ENCODE data around the gene GDF15. TPM values are rescaled to one million over a fixed set of nuclear protein-coding genes. Genes with fewer than 3 reads are reported as not detected.
"Not testable (repeated sequence)": the region's sequence is repeated elsewhere in the genome, so short reads cannot be mapped to it uniquely, and the experiment has no call there.

The GDF15 gene
- total RNA-seq, 1 donor from 2014 or later = not detected

DNA sequence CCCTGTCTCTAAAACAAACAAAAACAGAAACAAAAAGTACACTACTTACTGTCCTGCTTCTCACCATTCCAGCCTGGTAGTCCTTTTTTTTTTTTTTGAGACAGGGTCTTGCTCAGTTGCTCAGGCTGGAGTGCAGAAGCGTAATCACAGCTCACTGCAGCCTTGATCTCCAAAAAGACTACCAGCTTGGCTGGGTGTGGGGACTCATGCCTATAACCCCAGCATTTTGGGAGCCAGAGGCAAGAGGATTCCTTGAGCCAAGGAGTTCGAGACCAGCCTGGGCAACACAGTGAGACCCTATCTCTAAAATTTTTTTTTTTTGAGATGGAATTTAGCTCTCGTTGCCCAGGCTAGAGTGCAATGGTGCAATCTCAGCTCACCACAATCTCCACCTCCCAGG, 5.1 kb upstream of the GDF15 start:
- intact Hi-C loops (cut with micrococcal nuclease) = no loop called here
- H3K9me3 Mint-ChIP-seq = no peaks in the 10 kb centered on the region
- TF ChIP-seq, protein P1, sequence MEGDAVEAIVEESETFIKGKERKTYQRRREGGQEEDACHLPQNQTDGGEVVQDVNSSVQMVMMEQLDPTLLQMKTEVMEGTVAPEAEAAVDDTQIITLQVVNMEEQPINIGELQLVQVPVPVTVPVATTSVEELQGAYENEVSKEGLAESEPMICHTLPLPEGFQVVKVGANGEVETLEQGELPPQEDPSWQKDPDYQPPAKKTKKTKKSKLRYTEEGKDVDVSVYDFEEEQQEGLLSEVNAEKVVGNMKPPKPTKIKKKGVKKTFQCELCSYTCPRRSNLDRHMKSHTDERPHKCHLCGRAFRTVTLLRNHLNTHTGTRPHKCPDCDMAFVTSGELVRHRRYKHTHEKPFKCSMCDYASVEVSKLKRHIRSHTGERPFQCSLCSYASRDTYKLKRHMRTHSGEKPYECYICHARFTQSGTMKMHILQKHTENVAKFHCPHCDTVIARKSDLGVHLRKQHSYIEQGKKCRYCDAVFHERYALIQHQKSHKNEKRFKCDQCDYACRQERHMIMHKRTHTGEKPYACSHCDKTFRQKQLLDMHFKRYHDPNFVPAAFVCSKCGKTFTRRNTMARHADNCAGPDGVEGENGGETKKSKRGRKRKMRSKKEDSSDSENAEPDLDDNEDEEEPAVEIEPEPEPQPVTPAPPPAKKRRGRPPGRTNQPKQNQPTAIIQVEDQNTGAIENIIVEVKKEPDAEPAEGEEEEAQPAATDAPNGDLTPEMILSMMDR (IDR thresholded peaks at IDR 0.05) = no peak
- no peaks in the 10 kb centered on the region for H3K36me3 Mint-ChIP-seq (ENCODE audit: low read depth)
- peaks cover 12% of the 10 kb centered on the region for H3K4me1 Mint-ChIP-seq
- H3K27me3 Mint-ChIP-seq = peaks cover 22% of the 10 kb centered on the region
- POLR2A ChIA-PET = interaction anchor here (0.6 to 1.5 kb wide), 2 partner anchors 8 to 17 kb away, joined by 3 to 4 read pairs; partner anchors contain the start of gene LRRC25
- DNase-seq (no peak), ATAC-seq (ENCODE audit: low read depth) (no peak)
- CTCF ChIA-PET = interaction anchor here (1.6 kb wide), 1 partner anchor 102 kb away, joined by 6 read pairs; no protein-coding TSS in a partner anchor
- no peak overlapping the region for H3K27ac Mint-ChIP-seq
- H3K4me3 Mint-ChIP-seq = no peak overlapping the region

DNA sequence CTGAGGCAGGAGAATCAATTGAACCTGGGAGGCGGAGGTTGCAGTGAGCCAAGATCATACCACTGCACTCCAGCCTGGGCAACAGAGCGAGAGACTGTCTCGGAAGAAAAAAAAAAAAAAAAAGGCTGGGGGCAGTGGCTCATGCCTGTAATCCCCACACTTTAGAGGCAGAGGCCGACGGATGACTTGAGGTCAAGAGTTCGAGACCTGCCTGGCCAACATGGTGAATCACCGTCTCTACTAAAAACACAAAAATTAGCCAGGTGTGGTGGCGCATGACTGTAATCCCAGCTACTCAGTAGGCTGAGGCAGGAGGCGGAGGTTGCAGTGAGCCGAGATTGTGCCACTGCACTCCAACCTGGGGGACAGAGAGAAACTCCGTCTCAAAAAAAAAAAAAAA, 2.3 kb upstream of the GDF15 start:
- H3K36me3 Mint-ChIP-seq (ENCODE audit: low read depth); DNase-seq; H3K4me3 Mint-ChIP-seq; ATAC-seq (ENCODE audit: low read depth); H3K9me3 Mint-ChIP-seq; intact Hi-C loops (cut with micrococcal nuclease); H3K27ac Mint-ChIP-seq: not testable (repeated sequence)
- peaks cover 22% of the 10 kb centered on the region for H3K27me3 Mint-ChIP-seq
- CTCF ChIA-PET = interaction anchor here (1.1 kb wide), 1 partner anchor 104 kb away, joined by 3 read pairs; no protein-coding TSS in a partner anchor
- POLR2A ChIA-PET = interaction anchor here (0.7 kb wide), 1 partner anchor 102 kb away, joined by 3 read pairs; no protein-coding TSS in a partner anchor
- peaks cover 24% of the 10 kb centered on the region for H3K4me1 Mint-ChIP-seq

GRCh38 chr19:18384775-18385174, 1.2 kb upstream of the GDF15 start:
- POLR2A ChIA-PET = no interaction called here
- ATAC-seq (ENCODE audit: low read depth) (no peak), DNase-seq (no peak)
- no peaks in the 10 kb centered on the region for H3K36me3 Mint-ChIP-seq (ENCODE audit: low read depth)
- CTCF ChIA-PET = no interaction called here
- H3K27me3 Mint-ChIP-seq = peaks cover 22% of the 10 kb centered on the region
- no peaks in the 10 kb centered on the region for H3K9me3 Mint-ChIP-seq
- H3K4me3 Mint-ChIP-seq = no peak overlapping the region
- H3K4me1 Mint-ChIP-seq = peaks cover 27% of the 10 kb centered on the region
- no peak overlapping the region for H3K27ac Mint-ChIP-seq
- TF ChIP-seq, protein P1 (IDR thresholded peaks at IDR 0.05) = no peak
- intact Hi-C loops (cut with micrococcal nuclease) = loop anchor here (5.0 kb wide), 1 partner anchor 32 kb away; no protein-coding TSS in a partner anchor

- H3K27ac Mint-ChIP-seq = no peak overlapping the region
- peaks cover 3% of the 10 kb centered on the region for H3K36me3 Mint-ChIP-seq (ENCODE audit: low read depth)
- peaks cover 27% of the 10 kb centered on the region for H3K4me1 Mint-ChIP-seq
- ChIA-PET CTCF (no interaction called here), POLR2A (no interaction called here)
- no peaks in the 10 kb centered on the region for H3K9me3 Mint-ChIP-seq
- H3K27me3 Mint-ChIP-seq = peaks cover 16% of the 10 kb centered on the region
- TF ChIP-seq, protein P1 (IDR thresholded peaks at IDR 0.05) = no peak
- intact Hi-C loops (cut with micrococcal nuclease) = loop anchor here (5.0 kb wide), 1 partner anchor 33 kb away; no protein-coding TSS in a partner anchor
- ATAC-seq (ENCODE audit: low read depth) (no peak), DNase-seq (no peak)
- H3K4me3 Mint-ChIP-seq = no peak overlapping the region
These were observed 641 bp upstream of the GDF15 start for GRCh38 chr19:18385359-18385674.

DNA sequence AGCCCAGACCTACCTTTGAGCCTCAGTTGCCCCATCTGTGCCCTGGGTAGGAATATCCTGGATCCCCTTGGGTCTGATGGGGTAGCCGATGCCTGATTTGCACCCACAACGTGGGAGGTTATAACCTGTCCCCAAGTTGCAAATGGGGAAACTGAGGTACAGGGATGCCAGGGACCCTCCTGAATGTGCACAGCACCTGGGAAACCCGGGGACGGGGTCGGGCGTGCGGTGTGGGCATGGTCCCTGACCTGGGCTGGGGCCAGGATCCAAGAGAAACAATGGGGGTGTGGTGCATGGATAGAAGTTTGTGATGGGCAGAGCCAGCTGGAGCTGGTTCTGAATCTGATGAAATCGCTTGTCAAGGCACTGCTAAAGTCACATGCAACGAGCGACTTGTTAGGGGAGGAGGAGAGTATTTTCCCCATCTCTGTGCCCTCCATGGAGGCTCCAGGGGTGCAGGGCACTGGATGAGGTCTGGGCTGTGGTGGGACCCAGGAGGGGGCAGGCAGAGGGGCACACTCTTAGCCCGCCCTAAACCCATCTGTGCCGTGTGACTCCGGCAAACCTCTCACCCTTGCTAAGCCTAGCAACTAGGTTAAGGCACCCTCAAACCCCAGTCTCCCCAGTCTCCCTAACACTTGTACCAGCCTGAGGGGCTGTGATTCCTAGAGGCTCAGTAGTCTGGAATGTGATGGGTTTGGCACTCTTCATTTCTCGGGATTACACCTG, 749 bp downstream of the GDF15 start:
- ChIA-PET POLR2A (no interaction called here), CTCF (interaction anchor here (0.6 to 4.6 kb wide), 4 partner anchors 15 to 107 kb away, joined by 3 to 67 read pairs (median 22); partner anchors contain the start of gene JUND)
- intact Hi-C loops (cut with micrococcal nuclease) = loop anchor here (5.0 kb wide), 1 partner anchor 34 kb away; no protein-coding TSS in a partner anchor

More for the DNA sequence above, 749 bp downstream of the GDF15 start:
- Mint-ChIP-seq H3K4me3 (no peak overlapping the region), H3K27ac (no peak overlapping the region), H3K27me3 (peaks cover 14% of the 10 kb centered on the region), H3K36me3 (ENCODE audit: low read depth) (peaks cover 11% of the 10 kb centered on the region), H3K9me3 (no peaks in the 10 kb centered on the region), H3K4me1 (peaks cover 29% of the 10 kb centered on the region)
- DNase-seq = no peak
- ATAC-seq (ENCODE audit: low read depth) = no peak
- TF ChIP-seq, protein P1 (IDR thresholded peaks at IDR 0.05) = no peak
